Measurements from ENCODE around the gene FBXL15.

The FBXL15 gene

DNA sequence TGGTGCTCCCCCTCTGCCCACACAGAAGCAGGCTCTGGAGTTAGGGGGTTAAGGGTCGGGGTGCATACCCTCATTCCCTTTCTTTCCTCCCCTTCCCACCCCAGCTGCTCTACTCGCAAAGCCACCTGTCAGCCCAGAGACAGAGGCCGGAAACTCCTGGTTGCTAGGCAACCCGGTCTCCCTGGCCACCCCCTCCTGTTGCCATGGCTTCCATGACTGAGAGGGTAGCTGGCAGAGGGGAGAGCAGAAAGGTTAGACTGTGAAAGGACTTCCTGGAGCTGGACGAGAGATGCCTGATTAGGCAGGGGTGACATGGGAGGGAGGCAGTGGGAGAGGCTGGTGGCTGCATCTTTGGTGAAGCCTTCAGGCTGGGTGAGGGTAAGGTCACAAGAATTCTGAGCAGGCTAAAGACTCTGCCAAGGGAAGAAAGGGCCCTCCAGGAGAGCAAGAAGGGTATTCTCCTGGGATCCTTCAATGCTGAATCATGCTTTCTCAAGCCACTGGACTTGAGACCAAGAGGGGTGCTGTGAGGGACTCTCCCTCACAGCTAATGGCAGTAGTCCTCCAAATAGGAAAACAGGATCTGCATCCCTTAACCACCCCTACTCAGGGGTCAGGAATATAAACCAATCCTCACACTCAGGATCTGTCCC, 7.5 kb upstream of the FBXL15 start:
- H3K27me3 ChIP-seq (ENCODE audit: control insufficient read depth, insufficient read depth, low read length): peaks cover 74% of the 10 kb centered on the region
- no peak overlapping the region for H3K9ac ChIP-seq (ENCODE audit: low read length)
- H3K27ac ChIP-seq (ENCODE audit: low read depth, low read length): no peak overlapping the region
- H3K4me3 ChIP-seq (ENCODE audit: low read depth, low read length): no peak overlapping the region
- no peaks in the 10 kb centered on the region for H3K36me3 ChIP-seq (ENCODE audit: control insufficient read depth, insufficient read depth, low read length)
- no peaks in the 10 kb centered on the region for H3K9me3 ChIP-seq (ENCODE audit: control insufficient read depth, insufficient read depth, low read depth, low read length)
- peaks cover 23% of the 10 kb centered on the region for H3K4me1 ChIP-seq (ENCODE audit: control insufficient read depth, insufficient read depth, low read length)

DNA sequence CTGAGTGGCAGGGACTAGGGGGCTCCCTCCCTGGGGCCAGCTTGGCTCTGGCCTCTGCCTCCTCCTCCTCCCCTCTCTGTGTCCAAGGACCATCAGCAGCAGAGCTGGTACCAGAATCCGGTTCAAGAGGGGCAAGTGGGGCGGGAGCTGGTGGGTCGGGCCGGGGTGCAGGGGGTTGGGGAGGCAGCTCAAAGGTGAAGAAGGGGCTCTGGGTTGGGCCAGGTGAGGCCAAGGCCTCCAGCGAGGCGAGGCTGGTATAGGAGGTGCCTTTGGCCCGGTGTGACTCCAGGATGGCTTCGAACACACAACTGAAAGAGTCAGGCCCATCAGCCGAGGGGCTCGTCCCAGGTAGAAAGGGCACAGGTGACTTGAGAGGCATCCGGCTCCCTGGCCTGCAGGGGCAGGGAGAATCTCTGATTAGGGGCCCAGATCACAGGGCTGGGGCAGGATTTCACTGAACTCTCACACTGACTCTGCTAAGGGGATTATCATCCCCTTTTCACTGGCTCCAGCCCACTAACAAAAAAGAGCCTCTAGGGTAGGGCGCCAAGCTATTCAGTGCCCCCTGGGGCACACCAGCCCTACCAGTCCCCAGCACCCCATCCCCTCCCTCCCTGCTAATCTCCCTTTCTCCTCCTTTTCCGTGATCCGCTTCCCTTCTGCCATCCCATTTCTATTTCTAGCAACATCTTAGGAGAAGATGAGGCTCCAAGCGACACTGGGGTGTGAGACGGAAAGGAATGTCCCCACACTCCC, 6.7 kb upstream of the FBXL15 start:
- no peaks in the 10 kb centered on the region for H3K36me3 ChIP-seq (ENCODE audit: control insufficient read depth, insufficient read depth, low read length)
- no peak overlapping the region for H3K4me3 ChIP-seq (ENCODE audit: low read depth, low read length)
- H3K27ac ChIP-seq (ENCODE audit: low read depth, low read length): no peak overlapping the region
- peaks cover 73% of the 10 kb centered on the region for H3K27me3 ChIP-seq (ENCODE audit: control insufficient read depth, insufficient read depth, low read length)
- H3K9ac ChIP-seq (ENCODE audit: low read length): no peak overlapping the region
- no peaks in the 10 kb centered on the region for H3K9me3 ChIP-seq (ENCODE audit: control insufficient read depth, insufficient read depth, low read depth, low read length)
- H3K4me1 ChIP-seq (ENCODE audit: control insufficient read depth, insufficient read depth, low read length): peaks cover 25% of the 10 kb centered on the region

DNA sequence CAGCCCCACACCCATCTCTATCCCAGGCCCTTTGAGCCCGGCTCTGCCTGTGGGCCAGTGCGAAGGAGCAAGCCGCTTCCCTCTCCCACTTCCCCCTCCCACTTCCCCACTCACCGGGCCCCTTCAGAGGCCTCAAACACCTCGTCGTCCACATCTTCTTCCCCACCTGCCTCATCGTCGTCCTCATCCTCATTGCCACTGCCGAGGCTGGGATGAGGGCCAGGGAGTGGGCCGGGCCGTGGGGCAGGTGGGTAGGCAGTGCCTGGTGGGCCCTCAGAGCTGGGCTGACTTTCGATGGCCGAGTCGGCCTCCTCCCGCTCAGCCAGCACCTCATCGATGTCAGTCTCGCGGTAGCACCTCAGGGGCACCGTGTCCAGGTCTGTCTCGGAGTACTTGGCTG, 5.9 kb upstream of the FBXL15 start:
- Histone ChIP-seq H3K9me3 (ENCODE audit: control insufficient read depth, insufficient read depth, low read depth, low read length) (no peaks in the 10 kb centered on the region), H3K27me3 (ENCODE audit: control insufficient read depth, insufficient read depth, low read length) (peaks cover 70% of the 10 kb centered on the region), H3K4me3 (ENCODE audit: low read depth, low read length) (no peak overlapping the region), H3K9ac (ENCODE audit: low read length) (no peak overlapping the region), H3K36me3 (ENCODE audit: control insufficient read depth, insufficient read depth, low read length) (no peaks in the 10 kb centered on the region), H3K4me1 (ENCODE audit: control insufficient read depth, insufficient read depth, low read length) (peaks cover 20% of the 10 kb centered on the region), H3K27ac (ENCODE audit: low read depth, low read length) (no peak overlapping the region)

DNA sequence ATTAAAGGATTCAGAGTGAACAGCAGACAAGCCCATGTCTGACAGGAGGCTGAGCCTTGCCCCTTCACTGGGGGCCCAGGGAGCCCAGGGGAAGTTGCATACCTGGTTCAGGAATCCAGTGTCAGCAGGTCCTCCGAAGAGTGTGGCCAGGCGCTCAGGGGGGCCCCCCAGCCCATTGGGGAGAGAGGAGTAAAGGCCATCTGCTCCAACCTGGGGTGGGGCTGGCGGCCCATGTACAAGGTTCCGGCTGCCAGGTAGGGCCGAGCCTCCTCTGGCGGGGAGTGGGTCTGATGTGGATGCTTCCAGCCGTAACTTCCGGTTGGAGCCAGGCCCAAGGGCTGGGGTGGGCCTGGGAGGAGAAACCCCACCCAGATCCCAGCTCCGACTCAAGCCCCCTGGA, 4.4 kb upstream of the FBXL15 start:
- Histone ChIP-seq H3K4me3 (ENCODE audit: low read depth, low read length) (no peak overlapping the region), H3K27me3 (ENCODE audit: control insufficient read depth, insufficient read depth, low read length) (peaks cover 54% of the 10 kb centered on the region), H3K27ac (ENCODE audit: low read depth, low read length) (no peak overlapping the region), H3K9ac (ENCODE audit: low read length) (no peak overlapping the region), H3K4me1 (ENCODE audit: control insufficient read depth, insufficient read depth, low read length) (peaks cover 8% of the 10 kb centered on the region; the same call in 1 of the 2 replicates), H3K36me3 (ENCODE audit: control insufficient read depth, insufficient read depth, low read length) (no peaks in the 10 kb centered on the region), H3K9me3 (ENCODE audit: control insufficient read depth, insufficient read depth, low read depth, low read length) (no peaks in the 10 kb centered on the region)

DNA sequence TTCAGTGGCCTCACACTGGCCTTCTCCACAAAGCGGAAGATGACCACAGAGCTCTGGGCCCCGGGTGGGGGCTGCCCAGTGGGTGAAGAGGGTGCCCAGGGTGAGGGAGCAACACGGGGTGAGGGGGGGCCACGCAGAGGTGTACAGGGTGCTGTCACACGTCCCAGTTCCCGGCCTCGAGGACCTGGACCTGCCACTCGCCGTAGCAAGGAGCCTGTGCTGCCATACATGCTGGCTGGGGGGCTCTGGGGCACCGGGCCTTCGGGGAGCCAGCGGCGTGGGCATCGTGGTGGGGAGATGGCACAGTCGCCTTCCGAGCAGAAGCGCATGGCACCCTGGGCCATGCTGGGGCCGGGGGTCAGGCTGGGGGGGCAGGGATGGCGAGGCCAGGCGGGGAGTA, 3.9 kb upstream of the FBXL15 start:
- Histone ChIP-seq H3K27me3 (ENCODE audit: control insufficient read depth, insufficient read depth, low read length) (peaks cover 50% of the 10 kb centered on the region), H3K4me3 (ENCODE audit: low read depth, low read length) (no peak overlapping the region), H3K9me3 (ENCODE audit: control insufficient read depth, insufficient read depth, low read depth, low read length) (no peaks in the 10 kb centered on the region), H3K9ac (ENCODE audit: low read length) (no peak overlapping the region), H3K4me1 (ENCODE audit: control insufficient read depth, insufficient read depth, low read length) (peaks cover 5% of the 10 kb centered on the region; the same call in 1 of the 2 replicates), H3K36me3 (ENCODE audit: control insufficient read depth, insufficient read depth, low read length) (no peaks in the 10 kb centered on the region), H3K27ac (ENCODE audit: low read depth, low read length) (no peak overlapping the region)

DNA sequence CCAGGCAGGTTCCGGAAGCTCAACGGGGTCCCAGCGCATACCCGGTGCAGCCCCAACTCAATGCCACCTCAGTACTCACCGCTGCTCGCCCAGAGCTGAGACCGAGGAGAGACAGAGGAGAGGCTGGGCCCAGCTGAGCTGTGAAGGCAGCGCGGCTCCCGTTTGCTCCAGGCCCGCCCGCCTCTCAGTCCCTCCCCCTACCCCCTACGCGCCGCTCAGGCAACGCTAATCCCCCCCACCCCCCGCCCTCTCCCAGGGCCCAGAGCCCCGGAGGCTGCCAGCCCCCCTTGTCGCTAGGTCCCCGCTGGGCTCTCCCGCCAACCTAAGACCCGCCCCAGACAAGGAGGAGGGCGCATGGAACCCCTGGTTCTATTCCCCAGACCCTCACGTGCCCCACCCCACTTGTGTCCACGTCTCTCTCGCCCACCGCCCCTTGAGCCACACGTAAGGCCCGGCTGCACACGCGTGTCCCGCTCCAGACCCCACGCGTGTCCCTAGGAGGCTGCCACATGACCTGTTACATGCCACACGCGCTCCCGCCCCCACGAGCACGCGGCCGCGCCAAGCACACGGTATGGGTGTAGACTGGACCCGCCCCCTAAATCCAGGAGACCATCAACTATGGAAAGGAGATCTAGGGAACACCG, 1.9 kb upstream of the FBXL15 start, which contains the start of gene PSD:
PSD (minus strand) TSS at position 164 of the 647 bp plus-strand sequence. CDS start 1,747 bp downstream, outside the sequence.
- Histone ChIP-seq H3K36me3 (ENCODE audit: control insufficient read depth, insufficient read depth, low read length) (peaks cover 6% of the 10 kb centered on the region; the same call in 1 of the 2 replicates), H3K4me3 (ENCODE audit: low read depth, low read length) (peak within 1 kb of the TSS; percentile 92), H3K4me1 (ENCODE audit: control insufficient read depth, insufficient read depth, low read length) (peaks cover 14% of the 10 kb centered on the region), H3K27me3 (ENCODE audit: control insufficient read depth, insufficient read depth, low read length) (peaks cover 33% of the 10 kb centered on the region; the same call in 1 of the 2 replicates), H3K27ac (ENCODE audit: low read depth, low read length) (no peak within 1 kb of the TSS), H3K9ac (ENCODE audit: low read length) (no peak within 1 kb of the TSS), H3K9me3 (ENCODE audit: control insufficient read depth, insufficient read depth, low read depth, low read length) (no peaks in the 10 kb centered on the region)

DNA sequence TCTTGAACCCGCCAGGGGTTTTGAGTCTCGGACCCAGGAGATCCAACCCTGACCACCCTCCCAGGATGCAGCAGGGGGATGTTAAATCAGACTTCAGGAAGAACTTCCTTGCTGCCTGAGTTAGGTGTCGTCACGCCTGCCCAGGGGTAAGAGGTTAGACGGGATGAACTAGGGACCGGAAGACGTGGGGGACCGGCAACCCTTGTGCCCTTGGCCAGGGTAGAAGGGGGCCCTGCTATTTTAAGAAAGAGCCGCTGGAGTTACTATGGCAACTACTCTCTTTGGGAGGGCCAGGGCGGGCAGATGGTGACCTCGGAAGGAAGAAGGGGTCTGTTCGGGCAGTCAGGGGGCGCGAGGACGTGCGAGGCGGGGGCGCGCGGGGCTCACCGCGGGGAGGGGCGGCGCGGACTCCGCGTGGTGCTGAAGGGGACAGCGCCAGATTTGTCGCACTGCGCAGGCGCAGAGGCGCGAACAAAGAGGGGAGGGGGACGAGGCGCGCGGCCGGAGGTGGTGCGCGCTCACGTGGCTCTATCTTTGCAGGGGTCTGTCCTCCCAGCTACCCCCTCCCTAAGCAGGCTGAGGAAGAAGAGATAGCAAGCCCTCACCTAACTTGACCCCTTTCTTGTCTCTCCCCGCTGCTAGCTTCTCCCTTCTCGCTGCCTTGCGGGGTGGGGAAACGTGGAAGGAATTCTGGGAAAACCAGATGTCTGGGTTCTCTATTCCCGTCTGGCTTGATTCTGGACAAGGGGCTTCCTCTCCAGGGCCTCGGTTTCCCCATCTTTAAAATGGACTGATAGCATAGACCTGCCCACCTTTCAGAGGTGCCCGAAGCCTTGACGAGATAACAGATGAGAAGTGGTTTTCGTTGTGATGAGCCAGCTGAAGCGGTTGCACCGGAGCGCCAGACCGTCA, 1.1 kb upstream of the FBXL15 start:
- H3K4me1 ChIP-seq (ENCODE audit: control insufficient read depth, insufficient read depth, low read length): peaks cover 14% of the 10 kb centered on the region
- peaks cover 6% of the 10 kb centered on the region; the same call in 1 of the 2 replicates for H3K36me3 ChIP-seq (ENCODE audit: control insufficient read depth, insufficient read depth, low read length)
- no peaks in the 10 kb centered on the region for H3K9me3 ChIP-seq (ENCODE audit: control insufficient read depth, insufficient read depth, low read depth, low read length)
- H3K27ac ChIP-seq (ENCODE audit: low read depth, low read length): no peak overlapping the region
- peak overlapping the region; percentile 92 for H3K4me3 ChIP-seq (ENCODE audit: low read depth, low read length)
- peaks cover 29% of the 10 kb centered on the region; the same call in 1 of the 2 replicates for H3K27me3 ChIP-seq (ENCODE audit: control insufficient read depth, insufficient read depth, low read length)
- H3K9ac ChIP-seq (ENCODE audit: low read length): peak overlapping the region; percentile 54

DNA sequence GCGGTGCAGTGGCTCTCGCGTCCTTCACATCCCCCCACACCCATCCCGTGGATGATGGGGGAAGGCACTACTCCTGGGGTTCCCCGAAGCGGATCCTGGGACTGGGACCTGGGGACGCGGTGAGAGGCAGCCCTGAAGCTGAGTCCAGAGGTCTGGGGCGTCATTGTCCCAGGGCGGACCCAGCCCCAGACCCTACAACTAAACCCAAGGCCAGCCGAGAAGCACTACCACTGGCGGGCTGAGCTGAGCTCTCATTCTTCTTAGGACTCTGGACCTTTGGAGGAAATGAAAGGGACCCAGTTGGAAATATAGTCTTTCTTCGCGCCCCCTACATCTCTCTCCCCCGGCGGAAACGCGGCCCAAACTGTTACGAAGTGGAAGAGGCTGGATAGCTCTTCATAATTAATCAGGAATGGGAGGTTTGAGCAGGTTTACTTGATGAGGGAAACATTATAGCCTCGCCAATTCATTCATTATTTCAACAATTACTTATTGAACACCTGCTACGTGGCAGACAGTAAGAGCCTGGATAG, 389 bp upstream of the FBXL15 start:
- peak overlapping the region; percentile 54 for H3K9ac ChIP-seq (ENCODE audit: low read length)
- H3K4me1 ChIP-seq (ENCODE audit: control insufficient read depth, insufficient read depth, low read length): peaks cover 14% of the 10 kb centered on the region
- no peak overlapping the region for H3K27ac ChIP-seq (ENCODE audit: low read depth, low read length)
- peaks cover 6% of the 10 kb centered on the region; the same call in 1 of the 2 replicates for H3K36me3 ChIP-seq (ENCODE audit: control insufficient read depth, insufficient read depth, low read length)
- H3K27me3 ChIP-seq (ENCODE audit: control insufficient read depth, insufficient read depth, low read length): peaks cover 24% of the 10 kb centered on the region; the same call in 1 of the 2 replicates
- no peaks in the 10 kb centered on the region for H3K9me3 ChIP-seq (ENCODE audit: control insufficient read depth, insufficient read depth, low read depth, low read length)
- peak overlapping the region; percentile 92 for H3K4me3 ChIP-seq (ENCODE audit: low read depth, low read length)

DNA sequence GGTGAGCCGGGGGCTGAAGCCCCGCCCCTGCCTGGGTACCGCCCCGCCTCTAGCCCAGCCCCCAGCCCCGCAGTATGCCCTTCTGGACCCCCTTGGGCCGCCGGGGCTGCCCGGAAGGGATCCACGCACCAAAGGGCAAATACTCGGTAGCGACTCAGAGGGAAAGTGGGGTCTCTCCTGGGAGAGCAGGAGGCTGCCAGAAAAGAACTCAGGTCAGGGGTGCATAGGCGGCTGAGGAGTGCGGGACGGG, 796 bp downstream of the FBXL15 start:
- peak overlapping the region; percentile 92 for H3K4me3 ChIP-seq (ENCODE audit: low read depth, low read length)
- H3K27ac ChIP-seq (ENCODE audit: low read depth, low read length): no peak overlapping the region
- H3K4me1 ChIP-seq (ENCODE audit: control insufficient read depth, insufficient read depth, low read length): peaks cover 14% of the 10 kb centered on the region

DNA sequence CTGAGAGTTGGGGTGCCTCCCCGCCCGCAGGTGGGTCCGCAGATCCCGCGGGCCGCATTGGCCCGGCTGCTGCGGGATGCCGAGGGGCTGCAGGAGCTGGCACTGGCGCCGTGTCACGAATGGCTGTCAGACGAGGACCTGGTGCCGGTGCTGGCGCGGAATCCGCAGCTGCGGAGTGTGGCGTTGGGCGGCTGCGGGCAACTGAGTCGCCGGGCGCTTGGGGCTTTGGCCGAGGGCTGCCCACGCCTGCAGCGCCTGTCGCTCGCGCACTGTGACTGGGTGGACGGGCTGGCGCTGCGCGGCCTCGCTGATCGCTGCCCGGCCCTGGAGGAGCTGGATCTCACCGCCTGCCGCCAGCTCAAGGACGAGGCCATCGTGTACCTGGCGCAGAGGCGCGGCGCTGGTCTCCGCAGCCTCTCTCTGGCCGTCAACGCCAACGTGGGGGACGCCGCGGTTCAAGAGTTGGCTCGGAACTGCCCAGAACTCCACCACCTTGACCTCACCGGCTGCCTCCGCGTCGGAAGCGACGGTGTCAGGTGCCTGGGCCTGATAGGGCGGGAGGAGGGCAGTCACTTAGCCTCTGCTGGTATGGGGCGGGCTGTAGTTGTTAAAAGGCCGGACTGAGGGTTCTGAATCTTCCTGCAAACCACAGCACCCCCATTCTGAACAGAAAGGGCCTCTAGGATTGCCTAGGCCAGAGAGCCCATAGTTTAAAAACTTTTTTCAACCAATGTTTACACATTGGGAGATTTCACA, 1.3 kb downstream of the FBXL15 start:
- no peaks in the 10 kb centered on the region for H3K9me3 ChIP-seq (ENCODE audit: control insufficient read depth, insufficient read depth, low read depth, low read length)
- H3K27me3 ChIP-seq (ENCODE audit: control insufficient read depth, insufficient read depth, low read length): peaks cover 24% of the 10 kb centered on the region; the same call in 1 of the 2 replicates
- H3K27ac ChIP-seq (ENCODE audit: low read depth, low read length): no peak overlapping the region
- H3K4me3 ChIP-seq (ENCODE audit: low read depth, low read length): peak overlapping the region; percentile 92
- peaks cover 14% of the 10 kb centered on the region for H3K4me1 ChIP-seq (ENCODE audit: control insufficient read depth, insufficient read depth, low read length)
- peaks cover 6% of the 10 kb centered on the region; the same call in 1 of the 2 replicates for H3K36me3 ChIP-seq (ENCODE audit: control insufficient read depth, insufficient read depth, low read length)
- H3K9ac ChIP-seq (ENCODE audit: low read length): peak overlapping the region; percentile 51

More for the DNA sequence above, 796 bp downstream of the FBXL15 start:
- H3K9ac ChIP-seq (ENCODE audit: low read length): peak overlapping the region; percentile 86
- peaks cover 24% of the 10 kb centered on the region; the same call in 1 of the 2 replicates for H3K27me3 ChIP-seq (ENCODE audit: control insufficient read depth, insufficient read depth, low read length)
- no peaks in the 10 kb centered on the region for H3K9me3 ChIP-seq (ENCODE audit: control insufficient read depth, insufficient read depth, low read depth, low read length)
- H3K36me3 ChIP-seq (ENCODE audit: control insufficient read depth, insufficient read depth, low read length): peaks cover 6% of the 10 kb centered on the region; the same call in 1 of the 2 replicates

All from HUES6 (cell line).